HG03066 (cell line): ENCODE data around the gene TAS1R3.

Experiments
- ATAC-seq: cut with Tn5 transposase; IDR thresholded peaks from one replicate; pipeline ENCODE4 v1.9.1; 2021; ENCODE audit warnings: low read depth; ENCODE audit not compliant: unreplicated experiment

The TAS1R3 gene

GRCh38 chr1:1294250-1294890 lies 36.7 kb upstream of the TAS1R3 start:
- no peak for ATAC-seq

- no peak for ATAC-seq
Measured at GRCh38 chr1:1295154-1295923, 35.7 kb upstream of the TAS1R3 start.

DNA sequence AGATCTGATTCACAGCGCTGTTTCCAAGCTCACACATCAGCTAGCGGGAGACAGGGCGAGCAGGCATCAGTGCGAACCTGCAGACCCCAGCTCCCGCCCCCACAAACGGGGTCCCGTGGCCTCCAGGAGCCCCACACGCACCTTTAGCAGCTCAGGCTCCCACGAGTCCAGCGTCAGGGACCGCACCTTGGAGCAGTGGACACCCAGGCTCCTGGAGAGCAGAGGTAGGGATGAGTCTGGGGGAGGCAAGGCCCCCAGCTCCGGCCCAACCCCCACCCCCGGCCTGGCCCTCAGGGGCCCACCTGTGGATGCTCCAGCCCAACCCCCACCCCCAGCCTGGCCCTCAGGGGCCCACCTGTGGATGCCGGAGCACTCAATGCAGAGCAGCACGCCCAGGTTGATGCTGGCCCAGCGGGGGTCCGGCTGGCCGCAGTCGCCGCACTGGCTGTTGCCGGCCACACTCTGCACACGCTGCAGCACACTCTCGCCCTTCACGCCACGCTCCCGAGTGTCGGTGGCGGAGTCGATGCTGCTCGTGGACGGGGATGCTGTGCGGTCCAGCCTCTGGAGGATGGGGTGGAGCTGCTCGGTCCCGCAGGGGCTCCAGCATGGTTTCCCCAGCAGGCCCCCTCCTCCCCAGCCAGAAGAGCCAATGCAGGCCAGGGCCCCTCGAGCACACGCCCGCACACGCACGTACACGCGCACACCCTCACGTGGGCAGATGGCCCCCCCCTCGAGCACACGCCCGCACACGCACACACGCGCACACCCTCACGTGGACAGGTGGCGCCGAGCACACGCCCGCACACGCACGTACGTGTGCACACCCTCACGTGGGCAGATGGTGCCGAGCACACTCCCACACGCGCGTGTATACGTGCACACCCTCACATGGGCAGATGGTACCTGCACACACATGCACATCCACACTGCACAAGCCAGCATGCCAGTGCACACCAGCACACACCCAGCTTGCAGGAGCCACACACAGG lies 34.7 kb upstream of the TAS1R3 start:
- ATAC-seq = no peak

DNA sequence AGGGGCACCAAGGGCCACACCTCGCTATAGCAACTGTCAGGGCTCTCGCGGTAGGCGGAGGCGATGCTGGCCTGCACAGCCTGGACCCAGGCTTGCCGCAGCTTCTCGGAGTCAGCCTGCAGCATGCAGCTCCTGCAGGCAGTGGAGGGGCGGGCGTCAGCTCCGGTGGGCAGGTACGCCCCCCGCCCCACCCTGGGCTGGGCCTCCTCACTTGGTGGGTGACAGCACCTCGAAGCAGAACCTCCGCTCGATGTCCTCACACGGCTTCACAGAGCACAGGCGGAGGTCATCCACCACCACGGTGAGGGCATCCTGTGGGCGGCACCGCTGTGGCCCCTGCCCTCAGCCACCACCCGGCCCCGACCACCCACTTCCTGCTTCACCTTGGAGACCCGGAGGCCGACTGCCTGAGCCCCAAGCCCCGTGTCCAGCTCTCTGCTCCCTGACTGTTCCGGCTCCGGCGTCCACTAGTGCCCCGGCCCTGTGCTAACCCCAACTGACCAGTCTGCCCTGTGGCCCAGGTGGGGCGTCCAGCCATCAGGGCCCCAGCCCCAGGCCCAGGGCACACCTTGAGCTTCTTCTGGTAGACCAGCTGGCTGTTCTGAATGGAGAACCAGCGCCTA lies 33.2 kb upstream of the TAS1R3 start:
- ATAC-seq = no peak

DNA sequence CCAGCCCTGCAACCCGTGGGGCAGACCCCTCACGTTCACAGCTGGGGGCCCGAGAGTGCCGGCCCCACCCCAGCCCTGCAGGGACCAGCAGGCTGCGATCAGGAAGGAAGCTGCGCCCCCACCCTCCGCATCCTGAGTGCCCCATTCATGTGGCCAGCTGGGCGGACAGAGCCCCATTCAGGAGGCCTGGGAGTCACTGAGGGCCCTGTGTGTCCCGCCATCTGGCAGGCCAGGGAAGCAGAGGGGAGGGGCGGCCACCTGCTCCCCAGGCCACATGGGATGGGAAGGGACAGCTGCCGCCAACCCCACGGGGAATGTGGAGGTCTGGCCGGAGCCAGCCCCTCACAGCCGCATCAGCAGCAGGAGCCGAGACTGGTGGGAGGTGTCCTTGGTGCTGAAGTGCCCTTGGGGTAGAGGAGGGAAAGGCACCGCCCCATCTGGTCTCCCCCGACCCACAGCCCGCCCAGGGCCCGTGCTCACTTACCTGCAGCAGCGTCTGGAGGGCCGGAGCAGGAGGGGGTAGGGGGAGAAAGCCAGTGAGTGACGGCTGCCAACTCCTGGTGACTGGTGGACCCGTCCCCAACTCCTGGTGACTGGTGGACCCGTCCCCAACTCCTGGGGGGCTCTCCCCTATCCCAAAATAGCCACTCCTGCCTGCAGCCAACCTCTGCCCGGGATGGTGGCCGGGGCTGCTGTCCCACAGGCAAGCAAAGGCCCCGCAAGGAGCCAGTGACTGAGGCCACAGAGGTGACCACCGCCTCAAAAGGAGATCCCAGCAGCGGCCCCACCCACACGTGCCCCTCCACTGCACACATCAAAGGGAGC lies 32.0 kb upstream of the TAS1R3 start:
- no peak for ATAC-seq

- ATAC-seq = no peak
Measured at GRCh38 chr1:1299686-1300351, 31.3 kb upstream of the TAS1R3 start.

- ATAC-seq = no peak
Measured at GRCh38 chr1:1300352-1300739, 30.7 kb upstream of the TAS1R3 start.

DNA sequence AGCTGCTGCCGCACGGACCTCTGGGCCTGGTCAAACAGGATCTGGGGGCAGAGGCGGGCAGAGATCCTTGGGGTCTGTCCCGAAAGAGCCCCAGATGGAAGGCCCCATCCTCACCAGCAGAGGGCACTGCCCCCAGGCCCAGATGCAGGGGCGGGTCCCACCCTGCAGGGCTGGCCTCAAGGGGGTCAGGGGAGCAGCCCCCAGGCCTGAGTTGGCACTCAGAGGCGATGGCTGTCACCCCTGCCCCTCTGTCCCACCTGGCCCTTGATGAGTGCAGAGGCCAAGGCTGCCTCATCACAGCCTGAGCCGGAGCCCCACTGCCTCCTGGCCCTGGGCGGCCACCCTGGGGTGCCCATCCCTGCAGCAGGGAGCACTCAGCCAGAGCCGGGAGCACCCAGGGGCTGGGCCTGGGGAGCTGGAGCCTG lies 29.1 kb upstream of the TAS1R3 start:
- ATAC-seq = no peak

DNA sequence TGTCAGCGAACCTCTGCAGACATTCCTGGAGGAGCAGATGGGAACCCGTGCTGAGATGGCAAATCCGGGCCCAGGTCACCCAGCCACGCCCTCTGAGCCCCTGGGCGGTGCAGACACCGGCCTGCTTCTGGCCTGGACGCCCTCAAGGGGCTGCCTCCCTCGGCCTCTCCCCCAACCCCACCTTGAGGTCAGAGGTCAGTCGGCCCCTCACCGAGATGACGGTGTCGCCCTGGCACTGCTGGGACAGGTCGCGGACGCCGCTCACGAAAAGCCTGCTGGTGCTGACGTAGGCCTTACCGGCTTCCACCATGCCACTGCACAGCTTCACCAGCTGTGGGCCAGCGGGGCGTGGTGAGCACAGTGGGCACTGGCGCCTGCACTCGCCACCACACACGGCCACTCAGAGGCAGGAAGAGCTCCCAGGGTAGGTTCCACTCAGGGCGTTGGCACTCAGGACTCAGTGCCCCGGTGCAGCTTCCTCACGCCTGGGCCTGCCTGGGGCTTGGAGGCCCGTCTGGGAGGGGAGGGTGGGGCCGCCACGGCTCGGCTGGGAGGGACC lies 28.1 kb upstream of the TAS1R3 start:
- no peak for ATAC-seq

- ATAC-seq = no peak
Measured at GRCh38 chr1:1303736-1304135, 27.3 kb upstream of the TAS1R3 start.

- ATAC-seq = no peak
Measured at GRCh38 chr1:1304331-1305299, 26.5 kb upstream of the TAS1R3 start.

DNA sequence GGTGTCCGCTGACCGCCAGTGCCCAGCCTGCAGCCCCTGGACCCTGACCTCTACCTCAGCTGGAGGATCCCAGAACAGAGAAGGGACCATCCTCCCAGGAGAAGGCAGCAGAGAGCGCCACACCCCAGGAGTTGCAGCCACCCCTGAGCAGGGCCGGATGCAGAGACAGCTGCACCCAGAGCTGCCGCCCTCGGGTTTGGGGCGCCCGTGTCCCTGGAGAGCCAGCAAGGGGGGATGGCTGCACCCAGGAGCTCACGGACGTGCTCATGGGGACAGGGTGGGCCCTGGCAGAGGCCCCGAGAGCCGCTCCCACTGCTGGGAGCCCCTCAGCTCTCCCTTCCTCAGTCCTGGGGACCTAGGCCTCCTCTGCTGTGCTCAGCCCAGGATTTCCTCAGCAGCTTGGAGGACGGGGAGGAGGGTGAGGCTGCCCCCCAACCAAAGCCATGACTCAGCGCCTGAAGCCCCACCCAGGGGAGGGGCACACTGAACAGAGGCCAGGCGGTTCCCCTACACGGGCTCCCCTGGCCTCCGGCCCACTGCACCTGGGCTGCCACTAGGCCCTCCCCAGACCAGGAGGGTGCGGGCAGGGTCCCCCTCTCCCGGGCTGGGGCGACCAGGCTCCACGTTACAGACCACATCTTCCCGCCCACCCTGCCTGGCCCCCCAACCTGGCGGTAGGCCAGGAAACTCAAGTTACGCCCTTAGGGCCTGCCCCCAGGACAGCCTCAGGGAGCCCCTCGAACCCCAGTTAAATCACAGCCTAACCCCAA lies 25.6 kb upstream of the TAS1R3 start:
- no peak for ATAC-seq

GRCh38 chr1:1306070-1306660 lies 24.9 kb upstream of the TAS1R3 start:
- ATAC-seq = no peak

GRCh38 chr1:1306661-1307260 lies 24.3 kb upstream of the TAS1R3 start:
- ATAC-seq = no peak

DNA sequence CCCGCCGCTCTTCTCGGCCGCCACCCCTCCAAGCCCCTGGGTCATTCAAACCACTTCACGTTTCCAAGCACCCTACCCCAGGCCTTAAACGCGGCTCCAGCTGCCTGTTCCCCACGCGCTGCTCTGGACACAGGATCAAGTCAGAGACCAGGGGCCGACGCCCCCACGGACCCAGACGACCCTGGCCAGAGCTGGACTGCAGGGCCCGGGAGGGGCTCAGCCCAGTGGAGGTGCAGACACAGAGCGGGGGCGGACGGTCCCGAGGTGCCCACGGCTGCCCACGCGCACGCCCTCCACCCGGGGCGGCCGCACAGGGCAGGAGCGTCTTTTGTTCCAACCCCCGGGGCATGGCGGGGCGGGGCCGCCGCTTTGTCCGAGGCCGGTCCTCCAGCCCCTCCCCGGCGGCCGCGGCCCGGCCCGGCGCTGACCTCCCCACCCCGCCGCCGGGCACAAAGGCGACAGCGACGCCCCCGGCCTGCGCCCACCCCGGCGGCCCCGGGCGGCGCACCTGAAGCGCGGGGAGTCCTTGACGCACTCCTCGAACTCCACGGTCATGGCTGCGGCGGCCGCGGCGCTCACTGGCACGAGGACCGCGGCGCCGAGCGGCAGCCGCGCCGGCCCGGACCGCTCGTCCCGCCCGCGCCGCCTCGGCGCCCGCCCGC lies 23.7 kb upstream of the TAS1R3 start:
- peak; percentile 2 for ATAC-seq
